HFF-Myc (cell line): ENCODE measurements around the gene SEC63.

Experiments
- DNase-seq: peaks from one replicate; pipeline ENCODE4 v3.0.0-alpha.2; 2011; ENCODE audit warnings: low read depth; ENCODE audit errors: extremely low read depth
- H3K4me3 ChIP-seq: replicated peaks from 2 replicates; pipeline ENCODE4 v1.5.1; 2011; ENCODE audit warnings: low read depth, mild to moderate bottlenecking, control low read depth, low read length
- TF ChIP-seq, protein P1 (sequence below): IDR thresholded peaks from 2 replicates; pipeline ENCODE4 v1.5.1; 2012; ENCODE audit warnings: mild to moderate bottlenecking, low read depth, low read length, control low read depth; ENCODE audit errors: missing control alignments

SEC63 gene

GRCh38 chr6:107985701-107986100 lies 27.7 kb upstream of the SEC63 start:
- no peak for DNase-seq
- H3K4me3 ChIP-seq = no peak overlapping the region
- TF ChIP-seq, protein P1, sequence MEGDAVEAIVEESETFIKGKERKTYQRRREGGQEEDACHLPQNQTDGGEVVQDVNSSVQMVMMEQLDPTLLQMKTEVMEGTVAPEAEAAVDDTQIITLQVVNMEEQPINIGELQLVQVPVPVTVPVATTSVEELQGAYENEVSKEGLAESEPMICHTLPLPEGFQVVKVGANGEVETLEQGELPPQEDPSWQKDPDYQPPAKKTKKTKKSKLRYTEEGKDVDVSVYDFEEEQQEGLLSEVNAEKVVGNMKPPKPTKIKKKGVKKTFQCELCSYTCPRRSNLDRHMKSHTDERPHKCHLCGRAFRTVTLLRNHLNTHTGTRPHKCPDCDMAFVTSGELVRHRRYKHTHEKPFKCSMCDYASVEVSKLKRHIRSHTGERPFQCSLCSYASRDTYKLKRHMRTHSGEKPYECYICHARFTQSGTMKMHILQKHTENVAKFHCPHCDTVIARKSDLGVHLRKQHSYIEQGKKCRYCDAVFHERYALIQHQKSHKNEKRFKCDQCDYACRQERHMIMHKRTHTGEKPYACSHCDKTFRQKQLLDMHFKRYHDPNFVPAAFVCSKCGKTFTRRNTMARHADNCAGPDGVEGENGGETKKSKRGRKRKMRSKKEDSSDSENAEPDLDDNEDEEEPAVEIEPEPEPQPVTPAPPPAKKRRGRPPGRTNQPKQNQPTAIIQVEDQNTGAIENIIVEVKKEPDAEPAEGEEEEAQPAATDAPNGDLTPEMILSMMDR = no peak

GRCh38 chr6:107983811-107984210 lies 25.8 kb upstream of the SEC63 start:
- no peak overlapping the region for H3K4me3 ChIP-seq
- DNase-seq = no peak

DNA sequence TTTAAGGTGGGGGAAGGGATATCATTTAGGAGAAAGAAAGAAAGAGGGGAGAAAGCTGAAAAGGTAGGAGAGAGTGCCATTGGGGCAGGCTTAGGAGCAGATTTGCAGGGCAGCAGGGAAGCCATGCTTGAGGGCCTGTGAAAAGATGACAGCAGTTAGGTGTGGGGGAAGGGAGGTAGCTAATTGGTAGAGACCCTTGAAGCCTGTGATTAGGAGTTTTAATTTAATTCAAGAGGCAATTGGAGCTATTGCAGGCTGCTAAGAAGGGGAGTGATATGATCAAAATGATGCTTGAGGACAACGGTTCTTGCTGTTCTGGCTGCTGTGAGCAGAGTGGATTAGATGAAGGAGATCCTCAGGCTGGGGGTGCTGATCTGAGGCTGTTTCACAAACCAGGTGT lies 24.5 kb upstream of the SEC63 start:
- no peak overlapping the region for H3K4me3 ChIP-seq
- TF ChIP-seq, protein P1 = no peak
- DNase-seq = no peak

More at GRCh38 chr6:107983811-107984210, 25.8 kb upstream of the SEC63 start:
- TF ChIP-seq, protein P1 = no peak

DNA sequence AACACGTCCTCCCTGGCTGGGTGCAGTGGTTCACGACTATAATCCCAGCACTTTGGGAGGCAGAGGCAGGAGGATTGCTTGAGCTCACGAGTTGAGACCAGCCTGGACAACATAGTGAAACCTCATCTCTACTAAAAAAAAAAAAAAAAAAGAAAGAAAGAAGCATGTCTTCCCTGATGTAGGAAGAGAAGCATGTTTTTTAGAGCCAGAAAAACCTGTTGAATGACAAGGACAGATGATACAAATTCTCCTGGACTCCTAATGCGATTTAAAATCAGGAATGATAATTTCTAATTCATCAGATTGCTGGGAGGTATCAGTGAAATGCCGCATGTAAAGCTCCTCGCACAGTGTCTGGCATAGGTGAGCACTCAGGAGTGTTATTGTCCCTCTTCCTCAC lies 23.7 kb upstream of the SEC63 start:
- no peak overlapping the region for H3K4me3 ChIP-seq
- TF ChIP-seq, protein P1 = no peak
- no peak for DNase-seq

DNA sequence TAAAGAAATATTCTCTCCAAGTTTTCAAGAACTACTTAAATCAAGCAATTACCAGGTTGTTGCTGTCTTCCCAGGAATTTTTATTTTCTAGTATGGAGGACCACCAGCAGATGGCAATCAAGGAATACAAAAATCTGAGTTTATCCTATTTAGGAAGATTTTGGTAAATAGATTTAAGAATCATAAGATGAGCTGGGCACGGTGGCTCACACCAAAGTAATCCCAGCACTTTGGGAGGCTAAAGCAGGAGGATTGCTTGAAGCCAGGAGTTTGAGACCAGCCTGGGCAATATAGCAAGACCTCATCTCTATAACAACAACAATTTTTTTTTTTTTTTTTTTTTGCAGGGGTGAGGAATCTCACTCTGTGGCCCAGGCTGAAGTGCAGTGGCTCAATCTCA lies 19.3 kb upstream of the SEC63 start:
- TF ChIP-seq, protein P1 = peak; percentile 38
- no peak for DNase-seq
- H3K4me3 ChIP-seq = no peak overlapping the region

- TF ChIP-seq, protein P1 = no peak
- H3K4me3 ChIP-seq = no peak overlapping the region
- no peak for DNase-seq
Measured at GRCh38 chr6:107976155-107976783, 18.3 kb upstream of the SEC63 start.

GRCh38 chr6:107973594-107973993 lies 15.6 kb upstream of the SEC63 start:
- no peak overlapping the region for H3K4me3 ChIP-seq
- no peak for DNase-seq
- TF ChIP-seq, protein P1 = no peak
